IMR-90 (cell line): ENCODE results near the gene GRM8. TPM values are rescaled to one million over a fixed set of nuclear protein-coding genes. Genes with fewer than 3 reads are reported as not detected.

ENCODE experiments used
- ATAC-seq: fragments of 200-7000 bp; cut with Tn5 transposase; 2 replicates; pipeline ENCODE4 v1.9.1; 2020; ENCODE audit warnings: low read depth, mild to moderate bottlenecking, moderate library complexity
- BruUV-seq: library from RNA; stranded (reverse); fragments of 400-500 nt; replicated peaks from 2 replicates; lab custom pipeline; 2021; lab: Mats Ljungman, UMichigan
- CTCF ChIA-PET: fragments of 300-600 bp; formaldehyde crosslinking; extraction: SDS; loops from one replicate; lab custom pipeline; 2021; ENCODE audit warnings: antibody characterized with exemption; lab: Yijun Ruan, JAX
- POLR2A ChIA-PET: fragments of 300-600 bp; sonication (Branson Sonifier 250); formaldehyde crosslinking; loops from one replicate; lab custom pipeline; 2022; ENCODE audit warnings: antibody characterized with exemption; ENCODE audit not compliant: unreplicated experiment; lab: Charles Lee
- DNase-seq: peaks from one replicate; pipeline ENCODE4 v3.0.0; 2013
- H2AFZ ChIP-seq: replicated peaks from 2 replicates; pipeline ENCODE3; 2013; ENCODE audit warnings: low read length, mild to moderate bottlenecking; ENCODE audit not compliant: poor library complexity
- H2AK5ac ChIP-seq: 2 replicates; pipeline ENCODE4 v1.6.1; 2013; ENCODE audit warnings: low read depth, low read length, inconsistent platforms
- H2AK9ac ChIP-seq: replicated peaks from 2 replicates; pipeline ENCODE3; 2013; ENCODE audit warnings: mild to moderate bottlenecking, low read depth, low read length, moderate library complexity; ENCODE audit not compliant: poor library complexity
- H2BK120ac ChIP-seq: 2 replicates; pipeline ENCODE4 v1.6.1; 2013; ENCODE audit warnings: low read depth, low read length, inconsistent platforms
- H2BK15ac ChIP-seq: 3 replicates; pipeline ENCODE4 v1.6.1; 2013; ENCODE audit warnings: low read depth, low read length, inconsistent platforms
- H2BK20ac ChIP-seq: 2 replicates; pipeline ENCODE4 v1.6.1; 2013; ENCODE audit warnings: low read depth, mild to moderate bottlenecking, inconsistent platforms, low read length, moderate library complexity
- H2BK5ac ChIP-seq: 2 replicates; pipeline ENCODE4 v1.6.1; 2013; ENCODE audit warnings: mild to moderate bottlenecking, low read depth, low read length, inconsistent platforms; ENCODE audit not compliant: poor library complexity, severe bottlenecking
- H3K14ac ChIP-seq: replicated peaks from 2 replicates; pipeline ENCODE4 v1.6.1; 2013; ENCODE audit warnings: low read depth, low read length, inconsistent platforms
- H3K18ac ChIP-seq: 2 replicates; pipeline ENCODE4 v1.6.1; 2013; ENCODE audit warnings: low read depth, low read length, control low read depth
- H3K23ac ChIP-seq: 2 replicates; pipeline ENCODE4 v1.6.1; 2013; ENCODE audit warnings: low read depth, low read length, inconsistent platforms
- H3K27ac ChIP-seq: 2 replicates; pipeline ENCODE4 v1.5.1; 2013; ENCODE audit warnings: mild to moderate bottlenecking, control low read depth, low read length; ENCODE audit not compliant: insufficient read depth
- H3K27me3 ChIP-seq: 2 replicates; pipeline ENCODE4 v1.6.1; 2013; ENCODE audit warnings: low read length; ENCODE audit not compliant: control insufficient read depth, insufficient read depth
- H3K36me3 ChIP-seq: 2 replicates; pipeline ENCODE4 v1.6.1; 2013; ENCODE audit warnings: low read length, mixed read lengths; ENCODE audit not compliant: control insufficient read depth, insufficient read depth
- H3K4ac ChIP-seq: 2 replicates; pipeline ENCODE4 v1.6.1; 2013; ENCODE audit warnings: low read depth, low read length, inconsistent platforms
- H3K4me1 ChIP-seq: 2 replicates; pipeline ENCODE4 v1.6.1; 2013; ENCODE audit warnings: low read length, mixed read lengths; ENCODE audit not compliant: control insufficient read depth, insufficient read depth
- H3K4me2 ChIP-seq: 2 replicates; pipeline ENCODE4 v1.6.1; 2013; ENCODE audit warnings: low read depth, mild to moderate bottlenecking, control low read depth, low read length, moderate library complexity
- H3K4me3 ChIP-seq: 2 replicates; pipeline ENCODE4 v1.5.1; 2013; ENCODE audit warnings: low read depth, mild to moderate bottlenecking, control low read depth, low read length, moderate library complexity; ENCODE audit not compliant: insufficient read depth
- H3K56ac ChIP-seq: 2 replicates; pipeline ENCODE4 v1.6.1; 2013; ENCODE audit warnings: low read length, inconsistent platforms; ENCODE audit not compliant: insufficient read depth; ENCODE audit errors: extremely low read depth
- H3K79me1 ChIP-seq, 2 experiments: 2 replicates each; pipeline ENCODE4 v1.6.1; 2013; ENCODE audit warnings: low read length in 2 of 2, inconsistent platforms in 1 of 2, low read depth in 1 of 2
- H3K9ac ChIP-seq: 2 replicates; pipeline ENCODE4 v1.6.1; 2013; ENCODE audit warnings: low read depth, low read length, control low read depth
- H3K9me1 ChIP-seq: 2 replicates; pipeline ENCODE4 v1.6.1; 2013; ENCODE audit warnings: low read length, inconsistent platforms; ENCODE audit not compliant: insufficient read depth
- H3K9me3 ChIP-seq: 2 replicates; pipeline ENCODE4 v1.6.1; 2013; ENCODE audit warnings: low read length; ENCODE audit not compliant: control insufficient read depth, insufficient read depth
- H4K20me1 ChIP-seq: 2 replicates; pipeline ENCODE4 v1.6.1; 2013; ENCODE audit warnings: low read length, inconsistent platforms; ENCODE audit not compliant: insufficient read depth
- H4K5ac ChIP-seq: 2 replicates; pipeline ENCODE4 v1.6.1; 2013; ENCODE audit warnings: mild to moderate bottlenecking, low read depth, low read length, control low read depth
- H4K8ac ChIP-seq, 2 experiments: 2 replicates each; pipeline ENCODE4 v1.6.1; 2013; ENCODE audit warnings: low read depth in 2 of 2, low read length in 2 of 2, control low read depth in 1 of 2, inconsistent platforms in 1 of 2
- H4K91ac ChIP-seq: 2 replicates; pipeline ENCODE4 v1.6.1; 2013; ENCODE audit warnings: low read depth, low read length, inconsistent platforms; ENCODE audit not compliant: insufficient read depth
- CHD1 ChIP-seq: IDR thresholded peaks from 2 replicates; pipeline ENCODE4 v1.6.1; 2012; ENCODE audit warnings: low read depth, low read length, improper control_type of control experiment
- FOS ChIP-seq: fragments of 150-350 bp; IDR thresholded peaks from 2 replicates; pipeline ENCODE4 v1.6.1; 2016; ENCODE audit warnings: low read depth, low read length
- POLR2A ChIP-seq: IDR thresholded peaks from 2 replicates; pipeline ENCODE4 v1.6.1; 2012; ENCODE audit warnings: mild to moderate bottlenecking, low read depth, low read length
- RFX5 ChIP-seq: IDR thresholded peaks from 2 replicates; pipeline ENCODE4 v1.8.0; 2012; ENCODE audit warnings: low read depth, mild to moderate bottlenecking, low read length, moderate library complexity
- WGBS, 2 experiments: methylation state at CpG; one replicate each; pipeline versions ENCODE4 v1.1.5 to v1.1.7; 2013; ENCODE audit warnings: missing lambda C conversion rate in 2 of 2; ENCODE audit not compliant: insufficient read length in 1 of 2; ENCODE audit errors: extremely low coverage in 2 of 2; 5-methylcytosine and 5-hydroxymethylcytosine counted together
- dilution Hi-C: fragments of 300-500 bp; cut with HindIII; formaldehyde crosslinking; loops from one replicate; pipeline ENCODE4 v1.14.3; 2018; ENCODE audit warnings: low sequenced_read_pairs; ENCODE audit not compliant: unreplicated experiment
- in situ Hi-C: fragments of 300-500 bp; cut with MboI; formaldehyde crosslinking; loops from 3 replicates; pipeline ENCODE4 v1.14.3; 2019; ENCODE audit warnings: low sequenced_read_pairs, inconsistent platforms, mixed read lengths
- intact Hi-C: fragments of 100-400 bp; cut with micrococcal nuclease; formaldehyde crosslinking; loops from 2 replicates; pipeline ENCODE4 v1.10.0; 2022
- polyA plus RNA-seq, 3 experiments: library from polyadenylated mRNA; depleted of rRNA; stranded (reverse); fragments of >200 nt; gene quantifications; 2 replicates each; pipeline ENCODE4 v1.2.3, GENCODE V29; 2012; ENCODE audit warnings: low replicate concordance in 1 of 3
- total RNA-seq: library from RNA; depleted of rRNA; stranded (reverse); fragments of >200 nt; gene quantifications from 2 replicates; pipeline ENCODE4 v1.2.3, GENCODE V29; 2012
- TF ChIP-seq, protein P1 (sequence below): conservative IDR thresholded peaks from 2 replicates; pipeline ENCODE4 v1.5.1; 2012; ENCODE audit warnings: mild to moderate bottlenecking, low read depth, low read length, improper control_type of control experiment

GRM8 gene
- total and polyA plus RNA-seq, 2 of the 4 experiments (the other 2 are of a cell fraction) = not detected

DNA sequence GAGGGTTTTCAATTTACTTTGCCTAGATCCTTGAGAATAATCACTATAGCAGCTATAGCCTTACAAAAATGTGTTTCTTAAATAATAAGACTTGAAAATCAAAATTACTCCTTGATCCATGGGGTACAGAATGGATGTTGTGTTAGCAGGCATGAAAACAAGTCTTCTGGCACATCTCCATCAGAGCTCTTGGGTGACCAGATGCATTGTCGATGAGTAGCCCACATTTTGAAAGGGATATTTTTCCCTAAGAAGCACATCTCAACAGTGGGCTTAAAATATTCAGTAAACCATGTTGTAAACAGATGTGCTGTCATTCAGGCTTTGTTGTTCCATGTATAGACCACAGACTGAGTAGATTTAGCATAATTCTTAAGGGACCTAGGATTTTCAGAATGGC, 827.8 kb downstream of the GRM8 start:
- Histone ChIP-seq H3K4me3 (no peak overlapping the region), H2AK5ac (no peak overlapping the region), H2BK15ac (no peak overlapping the region), H3K9me3 (peaks cover 1% of the 10 kb centered on the region), H3K4me1 (no peaks in the 10 kb centered on the region), H3K23ac (no peak overlapping the region), H3K4ac (no peak overlapping the region), H3K9me1 (no peaks in the 10 kb centered on the region), H2BK20ac (no peak overlapping the region), H4K91ac (no peak overlapping the region), H3K36me3 (no peaks in the 10 kb centered on the region), H2BK120ac (no peak overlapping the region), H4K5ac (no peak overlapping the region), H3K56ac (no peak overlapping the region), H3K14ac (no peak overlapping the region), H4K8ac (no peak overlapping the region), H3K27me3 (no peaks in the 10 kb centered on the region), H2BK5ac (no peak overlapping the region), H3K4me2 (no peak overlapping the region), H3K9ac (no peak overlapping the region), H3K79me1 (no peaks in the 10 kb centered on the region), H2AFZ (no peak overlapping the region), H2AK9ac (no peak overlapping the region), H3K18ac (no peak overlapping the region), H4K20me1 (no peaks in the 10 kb centered on the region), H3K27ac (no peak overlapping the region)
- BruUV-seq = no TSS peak
- intact Hi-C loops = no loop called here
- POLR2A ChIA-PET = no interaction called here
- in situ Hi-C loops = no loop called here
- TF ChIP-seq, protein P1, sequence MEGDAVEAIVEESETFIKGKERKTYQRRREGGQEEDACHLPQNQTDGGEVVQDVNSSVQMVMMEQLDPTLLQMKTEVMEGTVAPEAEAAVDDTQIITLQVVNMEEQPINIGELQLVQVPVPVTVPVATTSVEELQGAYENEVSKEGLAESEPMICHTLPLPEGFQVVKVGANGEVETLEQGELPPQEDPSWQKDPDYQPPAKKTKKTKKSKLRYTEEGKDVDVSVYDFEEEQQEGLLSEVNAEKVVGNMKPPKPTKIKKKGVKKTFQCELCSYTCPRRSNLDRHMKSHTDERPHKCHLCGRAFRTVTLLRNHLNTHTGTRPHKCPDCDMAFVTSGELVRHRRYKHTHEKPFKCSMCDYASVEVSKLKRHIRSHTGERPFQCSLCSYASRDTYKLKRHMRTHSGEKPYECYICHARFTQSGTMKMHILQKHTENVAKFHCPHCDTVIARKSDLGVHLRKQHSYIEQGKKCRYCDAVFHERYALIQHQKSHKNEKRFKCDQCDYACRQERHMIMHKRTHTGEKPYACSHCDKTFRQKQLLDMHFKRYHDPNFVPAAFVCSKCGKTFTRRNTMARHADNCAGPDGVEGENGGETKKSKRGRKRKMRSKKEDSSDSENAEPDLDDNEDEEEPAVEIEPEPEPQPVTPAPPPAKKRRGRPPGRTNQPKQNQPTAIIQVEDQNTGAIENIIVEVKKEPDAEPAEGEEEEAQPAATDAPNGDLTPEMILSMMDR = no peak
- TF ChIP-seq FOS (no peak), RFX5 (no peak), POLR2A (no peak), CHD1 (no peak)
- ATAC-seq (no peak), DNase-seq (no peak)
- CTCF ChIA-PET = no interaction called here
- dilution Hi-C loops = no loop called here
- no CpG with 5 or more reads among the region's 1 CpG for WGBS, 2 experiments
